Testis (tissue), 3 donors: ENCODE measurements around the gene CEP85. TPM values are rescaled to one million over a fixed set of nuclear protein-coding genes. Genes with fewer than 3 reads are reported as not detected.
"Not testable (repeated sequence)": the region's sequence is repeated elsewhere in the genome, so short reads cannot be mapped to it uniquely, and the experiment has no call there.

Experiments used
- DNase-seq: peaks from one replicate; pipeline ENCODE4 v3.0.0-alpha.2; 2019
- H3K27ac ChIP-seq, 2 donors: fragments of 200-600 bp; sonication (generic); one replicate each; pipeline ENCODE4 v1.5.1; 2019
- H3K27me3 ChIP-seq: fragments of 200-600 bp; sonication (generic); one replicate; pipeline ENCODE4 v1.5.1; 2019
- H3K36me3 ChIP-seq: fragments of 200-600 bp; sonication (generic); one replicate; pipeline ENCODE4 v1.5.1; 2017; ENCODE audit warnings: low read depth; ENCODE audit errors: missing control alignments
- H3K4me1 ChIP-seq: fragments of 200-600 bp; sonication (generic); one replicate; pipeline ENCODE4 v1.5.1; 2019
- H3K4me3 ChIP-seq, 2 donors: fragments of 200-600 bp; sonication (generic); one replicate each; pipeline ENCODE4 v1.5.1; 2017 to 2019
- H3K9me3 ChIP-seq: fragments of 200-600 bp; sonication (generic); one replicate; pipeline ENCODE4 v1.5.1; 2017
- POLR2A ChIP-seq: fragments of 450-650 bp; IDR thresholded peaks from one replicate; pipeline ENCODE4 v1.6.1; 2017; ENCODE audit warnings: antibody characterized with exemption, mild to moderate bottlenecking, moderate library complexity
- WGBS, 2 donors: methylation state at CpG; one replicate each; pipeline ENCODE4 v1.1.5; 2018; 5-methylcytosine and 5-hydroxymethylcytosine counted together
- intact Hi-C: fragments of 100-400 bp; cut with DNase I; formaldehyde crosslinking; loops from one replicate; pipeline ENCODE4 v1.15.1; 2023; ENCODE audit warnings: low total_unique reads
- polyA plus RNA-seq: library from polyadenylated mRNA; stranded (reverse); fragments of 350-450 nt; fragmentation: Illumina TruSeq; extraction: RNeasy Lipid Tissue Mini Kit (QIAGEN cat#74804); gene quantifications from one replicate; pipeline ENCODE4 v1.2.3, GENCODE V29; 2014; ENCODE audit warnings: low read depth, low replicate concordance; ENCODE audit not compliant: insufficient read depth
- total RNA-seq, 2 donors: library from RNA; depleted of rRNA; stranded (reverse); fragments of >200 nt; gene quantifications; one replicate each; pipeline ENCODE4 v1.2.3, GENCODE V29; 2016
- TF ChIP-seq, protein P1 (sequence below), 3 experiments: fragments of 450-650 bp in 2 of 3; fragments of 200-600 bp in 1 of 3; sonication (generic) in 1 of 3; IDR thresholded peaks; one replicate each; pipeline ENCODE4 v1.5.1; 2016 to 2019; ENCODE audit warnings: antibody characterized with exemption in 3 of 3, mild to moderate bottlenecking in 2 of 3, moderate library complexity in 1 of 3

Gene CEP85
- total and polyA plus RNA-seq, 3 donors from 2014 or later, result 52.1 to 82.5 (median 61.8) TPM

DNA sequence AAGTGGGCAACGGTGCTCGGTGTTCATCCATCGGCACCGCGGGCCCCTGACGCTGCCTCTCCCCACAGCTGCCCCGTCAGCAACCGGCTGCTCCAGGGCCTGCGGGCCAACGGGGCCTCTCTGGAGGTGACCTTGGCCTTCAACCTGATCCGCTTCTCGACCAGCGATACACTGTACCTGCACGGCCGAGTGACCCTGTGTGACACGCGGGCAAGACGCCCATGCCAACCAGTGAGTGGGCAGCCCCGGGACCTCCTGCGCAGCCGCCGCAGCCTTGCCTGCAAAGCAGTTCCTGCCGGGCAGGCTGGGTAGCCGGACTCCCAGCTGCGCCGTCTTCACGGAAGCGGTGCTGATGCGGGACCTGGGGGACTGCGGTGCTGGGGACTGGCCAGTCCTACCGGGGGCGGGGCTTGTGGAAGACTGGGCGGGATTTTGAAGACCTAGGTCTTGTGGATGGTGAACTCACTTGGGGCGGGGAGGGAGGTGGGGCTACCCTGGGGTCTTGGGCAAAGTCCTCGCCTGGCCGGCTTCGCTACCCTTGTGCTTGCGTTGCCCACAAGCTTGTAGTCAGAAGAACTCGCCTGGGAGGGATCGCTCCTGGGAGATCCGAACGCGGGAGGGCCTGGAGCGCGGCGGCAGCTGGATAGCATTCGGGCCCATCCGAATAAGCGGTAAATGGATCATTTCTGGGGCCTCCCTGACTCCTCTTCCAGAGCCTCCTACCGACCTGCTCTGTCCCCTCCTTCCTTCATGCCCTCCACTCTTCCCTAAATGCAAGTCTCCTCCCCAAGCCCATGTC, 8.8 kb upstream of the CEP85 start:
- H3K27ac ChIP-seq, result no peak overlapping the region
- WGBS, 2 donors, result 3 to 6% methylated on average over 11 to 45 of the region's 50 CpGs
- no peaks in the 10 kb centered on the region for H3K36me3 ChIP-seq
- H3K27me3 ChIP-seq, result no peaks in the 10 kb centered on the region
- peak overlapping the region; percentile 37 to 62 for H3K4me3 ChIP-seq
- DNase-seq, result peak; percentile 76
- H3K4me1 ChIP-seq, result peaks cover 5% of the 10 kb centered on the region
- intact Hi-C loops, result no loop called here
- TF ChIP-seq, protein P1, sequence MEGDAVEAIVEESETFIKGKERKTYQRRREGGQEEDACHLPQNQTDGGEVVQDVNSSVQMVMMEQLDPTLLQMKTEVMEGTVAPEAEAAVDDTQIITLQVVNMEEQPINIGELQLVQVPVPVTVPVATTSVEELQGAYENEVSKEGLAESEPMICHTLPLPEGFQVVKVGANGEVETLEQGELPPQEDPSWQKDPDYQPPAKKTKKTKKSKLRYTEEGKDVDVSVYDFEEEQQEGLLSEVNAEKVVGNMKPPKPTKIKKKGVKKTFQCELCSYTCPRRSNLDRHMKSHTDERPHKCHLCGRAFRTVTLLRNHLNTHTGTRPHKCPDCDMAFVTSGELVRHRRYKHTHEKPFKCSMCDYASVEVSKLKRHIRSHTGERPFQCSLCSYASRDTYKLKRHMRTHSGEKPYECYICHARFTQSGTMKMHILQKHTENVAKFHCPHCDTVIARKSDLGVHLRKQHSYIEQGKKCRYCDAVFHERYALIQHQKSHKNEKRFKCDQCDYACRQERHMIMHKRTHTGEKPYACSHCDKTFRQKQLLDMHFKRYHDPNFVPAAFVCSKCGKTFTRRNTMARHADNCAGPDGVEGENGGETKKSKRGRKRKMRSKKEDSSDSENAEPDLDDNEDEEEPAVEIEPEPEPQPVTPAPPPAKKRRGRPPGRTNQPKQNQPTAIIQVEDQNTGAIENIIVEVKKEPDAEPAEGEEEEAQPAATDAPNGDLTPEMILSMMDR (IDR thresholded peaks at IDR 0.05), result no peak
- no peak for TF ChIP-seq POLR2A
- H3K9me3 ChIP-seq, result no peaks in the 10 kb centered on the region

DNA sequence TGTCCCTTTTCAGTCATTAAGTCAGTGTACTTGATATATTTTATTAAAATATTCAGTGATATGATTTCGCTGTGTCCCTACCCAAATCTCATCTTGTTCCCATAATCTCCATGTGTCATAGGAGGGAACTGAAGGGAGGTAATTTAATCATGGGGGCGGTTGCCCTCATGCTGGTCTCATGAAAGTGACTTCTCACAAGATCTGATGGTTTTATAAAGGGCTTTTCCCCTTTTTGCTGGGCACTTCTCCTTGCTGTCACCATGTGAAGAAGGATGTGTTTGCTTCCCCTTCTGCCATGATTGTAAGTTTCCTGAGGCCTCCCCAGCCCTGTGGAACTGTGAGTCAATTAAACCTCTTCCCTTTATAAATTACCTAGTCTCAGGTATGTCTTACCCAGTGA, 3.3 kb upstream of the CEP85 start:
- H3K27me3 ChIP-seq, H3K36me3 ChIP-seq, intact Hi-C loops, DNase-seq, H3K4me1 ChIP-seq, H3K27ac ChIP-seq, H3K4me3 ChIP-seq, H3K9me3 ChIP-seq: not testable (repeated sequence)
- WGBS, 2 donors, result 81 to 84% methylated on average over 2 of the region's 2 CpGs

DNA sequence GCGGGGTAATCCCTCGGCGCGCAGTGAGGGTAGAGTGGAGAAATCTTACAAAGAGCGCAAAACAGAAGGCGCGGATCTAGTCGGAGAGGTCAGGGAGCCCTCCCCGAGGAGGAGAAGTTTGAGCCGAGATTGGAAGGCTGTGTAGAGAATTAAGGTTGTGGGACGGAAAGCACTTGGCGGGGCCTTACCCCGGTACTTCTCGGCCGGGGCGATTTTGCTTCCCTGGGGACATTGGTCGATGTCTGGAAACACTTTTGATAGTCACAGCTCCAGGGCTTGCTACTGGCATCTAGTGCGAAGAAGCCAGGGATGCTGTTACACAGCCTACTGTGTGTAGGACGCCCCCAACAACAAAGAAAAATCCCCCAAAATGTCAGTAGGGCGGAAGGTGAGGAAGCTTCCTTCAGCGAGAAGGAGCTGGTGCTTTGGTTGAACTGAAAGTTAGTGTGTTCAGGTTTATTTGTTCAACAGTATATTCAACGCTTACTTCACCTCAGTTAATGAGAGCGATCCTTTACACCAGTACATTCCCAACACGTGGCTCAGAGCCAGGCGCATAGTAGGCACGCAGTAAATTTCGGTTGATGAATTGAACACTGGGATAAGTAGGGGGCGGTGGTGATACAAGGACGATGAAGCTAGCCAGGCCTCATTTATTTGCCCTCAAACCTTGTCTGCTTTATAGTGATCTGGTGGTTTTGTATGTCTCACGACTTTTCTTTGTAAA, 807 bp downstream of the CEP85 start:
- no peaks in the 10 kb centered on the region for H3K4me1 ChIP-seq
- peak overlapping the region; percentile 67 to 69 for H3K4me3 ChIP-seq
- no peak for DNase-seq
- H3K27ac ChIP-seq, result peak overlapping the region; percentile 78 to 91
- intact Hi-C loops, result no loop called here
- no peaks in the 10 kb centered on the region for H3K9me3 ChIP-seq
- no peaks in the 10 kb centered on the region for H3K36me3 ChIP-seq
- TF ChIP-seq, protein P1 (IDR thresholded peaks at IDR 0.05), result no peak
- no peak for TF ChIP-seq POLR2A
- no peaks in the 10 kb centered on the region for H3K27me3 ChIP-seq
- WGBS, 2 donors, result 2 to 6% methylated on average over 30 of the region's 30 CpGs

DNA sequence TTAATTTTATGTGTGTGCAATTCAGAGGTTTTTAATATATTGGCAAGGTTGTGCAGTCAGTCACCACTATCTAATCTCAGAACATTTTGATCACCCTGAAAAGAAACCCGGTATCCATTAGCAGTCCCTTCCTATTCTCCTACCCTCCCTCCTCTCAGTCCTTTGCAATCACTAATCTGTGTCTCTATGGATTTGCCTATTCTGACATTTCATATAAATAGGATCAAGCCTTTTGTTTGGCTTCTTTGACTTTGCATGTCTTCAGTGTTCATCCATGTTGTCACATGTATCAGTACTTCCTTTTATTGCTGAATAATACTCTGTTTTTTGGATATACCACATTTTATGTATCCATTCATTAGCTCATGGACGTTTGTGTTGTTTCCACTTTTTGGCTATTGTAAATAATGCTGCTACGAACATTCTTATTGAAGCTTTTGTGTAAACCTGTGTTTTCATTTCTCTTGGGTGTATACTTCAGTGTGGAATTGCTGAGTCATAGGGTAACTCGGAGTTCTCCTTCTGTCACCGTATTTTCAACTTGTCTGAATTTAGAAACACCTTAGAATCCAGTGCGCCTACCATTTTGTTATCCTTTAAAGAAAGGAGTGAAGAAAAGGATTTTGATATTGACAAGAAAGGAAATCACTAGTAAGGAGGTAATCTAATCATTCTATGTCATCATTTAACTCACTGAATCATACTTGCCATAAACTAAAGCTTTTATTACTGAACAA, 3.4 kb downstream of the CEP85 start:
- no peak for DNase-seq
- H3K36me3 ChIP-seq, result no peaks in the 10 kb centered on the region
- H3K4me3 ChIP-seq, result no peak overlapping the region
- no peak overlapping the region for H3K27ac ChIP-seq
- H3K9me3 ChIP-seq, result no peaks in the 10 kb centered on the region
- 75 to 76% methylated on average over 6 of the region's 6 CpGs for WGBS, 2 donors
- intact Hi-C loops, result no loop called here
- H3K4me1 ChIP-seq, result no peaks in the 10 kb centered on the region
- H3K27me3 ChIP-seq, result no peaks in the 10 kb centered on the region
- TF ChIP-seq POLR2A, result no peak
- TF ChIP-seq, protein P1 (IDR thresholded peaks at IDR 0.05), result no peak

DNA sequence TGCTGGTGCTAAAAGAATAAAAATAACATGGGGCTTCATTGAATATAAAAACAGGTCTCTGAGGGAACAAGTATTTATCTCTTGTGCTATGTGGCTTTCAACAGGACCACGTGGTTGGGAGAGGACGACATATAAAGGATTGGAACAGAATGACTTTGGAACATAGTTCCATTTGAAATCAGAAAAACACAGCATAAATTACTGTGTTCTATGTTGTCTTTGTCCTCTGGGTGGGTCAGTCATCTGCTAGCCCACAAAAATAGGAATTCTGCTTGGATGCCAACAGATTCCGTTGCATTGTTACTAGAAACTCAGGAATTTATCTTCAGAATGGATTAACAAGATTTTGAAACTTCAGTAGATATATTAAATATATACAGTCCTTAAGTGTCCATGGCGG, 5.9 kb downstream of the CEP85 start:
- intact Hi-C loops, result no loop called here
- TF ChIP-seq, protein P1 (IDR thresholded peaks at IDR 0.05), result no peak
- no peak for TF ChIP-seq POLR2A
- WGBS, 2 donors, result 73 to 80% methylated on average over 4 of the region's 4 CpGs

More for the DNA sequence above, 5.9 kb downstream of the CEP85 start:
- Histone ChIP-seq H3K27ac (no peak overlapping the region), H3K9me3 (no peaks in the 10 kb centered on the region), H3K4me3 (no peak overlapping the region), H3K27me3 (no peaks in the 10 kb centered on the region), H3K4me1 (no peaks in the 10 kb centered on the region), H3K36me3 (no peaks in the 10 kb centered on the region)
- DNase-seq, result no peak
